Peyer's patch (tissue), 4 donors: ENCODE data around the gene VRK2.

Source experiments
- POLR2A ChIP-seq, 2 donors: fragments of 450-650 bp; IDR thresholded peaks; one replicate each; pipeline ENCODE4 v1.5.1; 2017; ENCODE audit warnings: antibody characterized with exemption in 2 of 2, mild to moderate bottlenecking in 2 of 2, moderate library complexity in 2 of 2
- TF ChIP-seq, protein P1 (sequence below), 6 experiments: fragments of 450-650 bp in 4 of 6; fragments of 200-600 bp in 2 of 6; sonication (generic) in 1 of 6; IDR thresholded peaks; one replicate each; pipeline ENCODE4 v1.5.1; 2017 to 2019; ENCODE audit warnings: antibody characterized with exemption in 6 of 6, mild to moderate bottlenecking in 3 of 6, moderate library complexity in 1 of 6

- TF ChIP-seq, protein P1, sequence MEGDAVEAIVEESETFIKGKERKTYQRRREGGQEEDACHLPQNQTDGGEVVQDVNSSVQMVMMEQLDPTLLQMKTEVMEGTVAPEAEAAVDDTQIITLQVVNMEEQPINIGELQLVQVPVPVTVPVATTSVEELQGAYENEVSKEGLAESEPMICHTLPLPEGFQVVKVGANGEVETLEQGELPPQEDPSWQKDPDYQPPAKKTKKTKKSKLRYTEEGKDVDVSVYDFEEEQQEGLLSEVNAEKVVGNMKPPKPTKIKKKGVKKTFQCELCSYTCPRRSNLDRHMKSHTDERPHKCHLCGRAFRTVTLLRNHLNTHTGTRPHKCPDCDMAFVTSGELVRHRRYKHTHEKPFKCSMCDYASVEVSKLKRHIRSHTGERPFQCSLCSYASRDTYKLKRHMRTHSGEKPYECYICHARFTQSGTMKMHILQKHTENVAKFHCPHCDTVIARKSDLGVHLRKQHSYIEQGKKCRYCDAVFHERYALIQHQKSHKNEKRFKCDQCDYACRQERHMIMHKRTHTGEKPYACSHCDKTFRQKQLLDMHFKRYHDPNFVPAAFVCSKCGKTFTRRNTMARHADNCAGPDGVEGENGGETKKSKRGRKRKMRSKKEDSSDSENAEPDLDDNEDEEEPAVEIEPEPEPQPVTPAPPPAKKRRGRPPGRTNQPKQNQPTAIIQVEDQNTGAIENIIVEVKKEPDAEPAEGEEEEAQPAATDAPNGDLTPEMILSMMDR (IDR thresholded peaks at IDR 0.05): no peak
- TF ChIP-seq POLR2A (IDR thresholded peaks at IDR 0.05): no peak
Measured at GRCh38 chr2:58032764-58033080, 13.9 kb upstream of the VRK2 start.
